ENCODE data around the gene ADGRG3. TPM values are rescaled to one million over a fixed set of nuclear protein-coding genes. Genes with fewer than 3 reads are reported as not detected.

Gene ADGRG3
- total and polyA plus RNA-seq, 2 donors (not counting 1 experiment from before 2014, with no cell fraction given): not detected

GRCh38 chr16:57704011-57704904 is 36.2 kb downstream of the ADGRG3 start:
- DNase-seq: no peak
- Histone ChIP-seq H3K27me3 (replicated peaks in 1 of 4; ENCODE audit: control extremely low read depth in 1 of 4, control insufficient read depth in 3 of 4, insufficient read depth in 4 of 4, low read length in 3 of 4) (no peaks in the 10 kb centered on the region), H3K79me2 (ENCODE audit: control insufficient read depth, insufficient read depth, low read length) (no peaks in the 10 kb centered on the region), H4K20me1 (ENCODE audit: control insufficient read depth, insufficient read depth, low read length, poor library complexity, severe bottlenecking) (no peaks in the 10 kb centered on the region), H3K36me3 (replicated peaks in 1 of 2; ENCODE audit: control extremely low read depth in 1 of 2, control insufficient read depth in 1 of 2, extremely low read depth in 1 of 2, insufficient read depth in 2 of 2, low read length in 1 of 2) (no peaks in the 10 kb centered on the region), H3K27ac (ENCODE audit: low read length in 2 of 2) (no peak overlapping the region), H3K9ac (ENCODE audit: low read length) (no peak overlapping the region), H3K4me2 (replicated peaks; ENCODE audit: low read depth, low read length, poor library complexity, severe bottlenecking) (no peak overlapping the region), H2AFZ (ENCODE audit: insufficient read depth, low read depth, low read length, poor library complexity, severe bottlenecking) (no peak overlapping the region), H3K4me3 (ENCODE audit: control extremely low read depth in 1 of 5, extremely low read depth in 1 of 5, insufficient read depth in 1 of 5, low read depth in 2 of 5, low read length in 4 of 5) (no peak overlapping the region), H3K9me3 (ENCODE audit: control extremely low read depth in 1 of 3, control insufficient read depth in 2 of 3, insufficient read depth in 1 of 3, low read length in 2 of 3) (peaks cover 0 to 3% (median 0%) of the 10 kb centered on the region in 3 donors), H3K4me1 (ENCODE audit: control insufficient read depth in 2 of 2, insufficient read depth in 2 of 2, low read length in 2 of 2) (no peaks in the 10 kb centered on the region)
- CTCF ChIA-PET: interaction anchor here (0.9 kb wide), 1 partner anchor 10 kb away, joined by 3 read pairs; the partner anchor contains the start of gene DRC7
- no peaks in the 10 kb centered on the region for H3K4me1 Mint-ChIP-seq
- no peaks in the 10 kb centered on the region for H3K9me3 Mint-ChIP-seq (ENCODE audit: insufficient read depth)
- H3K27me3 Mint-ChIP-seq: peaks cover 15% of the 10 kb centered on the region
- H3K4me3 Mint-ChIP-seq: no peak overlapping the region
- intact Hi-C loops (cut with micrococcal nuclease): no loop called here
- no peak overlapping the region for H3K27ac Mint-ChIP-seq
- POLR2A ChIA-PET: no interaction called here
- WGBS (ENCODE audit: insufficient coverage): 88% methylated on average over 4 of the region's 11 CpGs
- no peak for ATAC-seq (ENCODE audit: low read depth)
- TF ChIP-seq EZH2 (IDR thresholded peaks at IDR 0.05; ENCODE audit: borderline replicate concordance, insufficient read depth, low read depth, low read length, poor library complexity, severe bottlenecking): no peak
- no peak for TF ChIP-seq CTCF (IDR thresholded peaks at IDR 0.05)
